ENCODE data around the gene PDXP. TPM values are rescaled to one million over a fixed set of nuclear protein-coding genes. Genes with fewer than 3 reads are reported as not detected.
"Not testable (repeated sequence)": the region's sequence is repeated elsewhere in the genome, so short reads cannot be mapped to it uniquely, and the experiment has no call there.

PDXP gene
- total and polyA plus RNA-seq, 11 donors, result 12.8 to 36.4 (median 25.9) TPM

GRCh38 chr22:37690407-37690806 is 31.9 kb downstream of the PDXP start:
- DNase-seq (peak in 1 of 5 donors; percentile 5), ATAC-seq (no peak)
- Histone ChIP-seq H3K36me3 (peaks cover 0 to 66% (median 54%) of the 10 kb centered on the region in 9 donors), H3K4me3 (no peak overlapping the region), H3K27me3 (no peaks in the 10 kb centered on the region), H3K4me1 (peaks cover 4 to 23% (median 12%) of the 10 kb centered on the region in 12 donors), H3K9me3 (no peaks in the 10 kb centered on the region), H3K27ac (no peak overlapping the region)
- TF ChIP-seq CTCF (IDR thresholded peaks at IDR 0.05) (no peak), POLR2A (IDR thresholded peaks at IDR 0.05) (no peak)
- intact Hi-C loops (cut with DNase I), result loop anchor here in 2 of 10 donors (10.0 kb wide), 1 partner anchor 104 kb away; no protein-coding TSS in a partner anchor
- 85 to 93% (median 93%) methylated on average over 5 to 7 of the region's 7 CpGs for WGBS, 4 donors

- intact Hi-C loops (cut with DNase I), result loop anchor here in 2 of 10 donors (10.0 kb wide), 1 partner anchor 104 kb away; no protein-coding TSS in a partner anchor
- TF ChIP-seq POLR2A (IDR thresholded peaks at IDR 0.05), result no peak
- TF ChIP-seq CTCF (IDR thresholded peaks at IDR 0.05), result no peak
- peaks cover 0 to 66% (median 54%) of the 10 kb centered on the region in 9 donors for H3K36me3 ChIP-seq
- no peak for ATAC-seq
- no peak overlapping the region for H3K4me3 ChIP-seq
- no peaks in the 10 kb centered on the region for H3K9me3 ChIP-seq
- no peak overlapping the region for H3K27ac ChIP-seq
- no peaks in the 10 kb centered on the region for H3K27me3 ChIP-seq
- 82 to 92% (median 88%) methylated on average over 7 to 18 of the region's 18 CpGs for WGBS, 4 donors
- DNase-seq, result peak in 1 of 5 donors; percentile 19
- H3K4me1 ChIP-seq, result peaks cover 4 to 24% (median 13%) of the 10 kb centered on the region in 12 donors
Observed at GRCh38 chr22:37690901-37691504, 32.5 kb downstream of the PDXP start.

GRCh38 chr22:37692627-37693285 is 34.2 kb downstream of the PDXP start:
- Histone ChIP-seq H3K27me3 (no peaks in the 10 kb centered on the region), H3K4me1 (peaks cover 0 to 20% (median 14%) of the 10 kb centered on the region in 12 donors), H3K9me3 (no peaks in the 10 kb centered on the region), H3K27ac (no peak overlapping the region), H3K4me3 (no peak overlapping the region), H3K36me3 (peaks cover 0 to 66% (median 54%) of the 10 kb centered on the region in 9 donors)
- TF ChIP-seq CTCF (IDR thresholded peaks at IDR 0.05), result no peak
- TF ChIP-seq POLR2A (IDR thresholded peaks at IDR 0.05), result no peak
- peak in 1 of 5 donors; percentile 9 for DNase-seq
- ATAC-seq, result no peak
- 87 to 92% (median 91%) methylated on average over 12 to 15 of the region's 15 CpGs for WGBS, 4 donors
- intact Hi-C loops (cut with DNase I), result loop anchor here in 2 of 10 donors (10.0 kb wide), 1 partner anchor 102 kb away; no protein-coding TSS in a partner anchor

GRCh38 chr22:37694131-37694530 is 35.6 kb downstream of the PDXP start:
- not testable (repeated sequence) for H3K27me3 ChIP-seq, H3K4me3 ChIP-seq, DNase-seq, H3K27ac ChIP-seq, H3K9me3 ChIP-seq, ATAC-seq
- intact Hi-C loops (cut with DNase I), result loop anchor here in 2 of 10 donors (10.0 kb wide), 1 partner anchor 101 kb away; no protein-coding TSS in a partner anchor
- H3K4me1 ChIP-seq, result peaks cover 0 to 18% (median 13%) of the 10 kb centered on the region in 12 donors
- peaks cover 0 to 55% (median 43%) of the 10 kb centered on the region in 9 donors for H3K36me3 ChIP-seq
- 90 to 95% (median 94%) methylated on average over 7 of the region's 7 CpGs for WGBS, 4 donors

- ATAC-seq, result peak in 1 of 4 donors; percentile 3
- peak in 1 of 5 donors; percentile 2 for DNase-seq
- peak overlapping the region in 8 of 12 donors; percentile 14 to 43 (median 35) for H3K4me3 ChIP-seq
Observed at GRCh38 chr22:37696260-37696656, 37.7 kb downstream of the PDXP start.

More at GRCh38 chr22:37696260-37696656, 37.7 kb downstream of the PDXP start:
- not testable (repeated sequence) for H3K27ac ChIP-seq, H3K27me3 ChIP-seq, H3K9me3 ChIP-seq
- Histone ChIP-seq H3K36me3 (peaks cover 0 to 34% (median 25%) of the 10 kb centered on the region in 9 donors), H3K4me1 (peaks cover 0 to 20% (median 13%) of the 10 kb centered on the region in 12 donors)
- intact Hi-C loops (cut with DNase I), result loop anchor here in 3 of 10 donors (5.0 to 10.0 kb wide), 3 partner anchors 46 to 99 kb away; no protein-coding TSS in a partner anchor
- 24 to 42% (median 38%) methylated on average over 13 of the region's 13 CpGs for WGBS, 4 donors
